GM12892 (cell line): Measurements from ENCODE around the gene CAMK1D.

Experiments
- POLR2A ChIP-seq: IDR thresholded peaks from 2 replicates; pipeline ENCODE4 v1.6.1; 2011; ENCODE audit warnings: low read depth, low read length, control low read depth
- POLR2AphosphoS5 ChIP-seq: IDR thresholded peaks from 2 replicates; pipeline ENCODE4 v1.6.1; 2011; ENCODE audit warnings: low read depth, low read length, control low read depth
- TAF1 ChIP-seq: IDR thresholded peaks from 2 replicates; pipeline ENCODE4 v1.6.1; 2011; ENCODE audit warnings: low read depth, mild to moderate bottlenecking, control low read depth, low read length, borderline replicate concordance

- TF ChIP-seq POLR2AphosphoS5 (no peak), TAF1 (no peak), POLR2A (no peak)
Observed at GRCh38 chr10:12707461-12708185, 358.3 kb downstream of the CAMK1D start.
